Endothelial cell of umbilical vein (primary cell): ENCODE results near the gene TMEM138. TPM values are rescaled to one million over a fixed set of nuclear protein-coding genes. Genes with fewer than 3 reads are reported as not detected.

Experiments
- BruUV-seq: library from RNA; stranded (reverse); fragments of 400-500 nt; replicated peaks from 2 replicates; lab custom pipeline; 2021; lab: Mats Ljungman, UMichigan
- CTCF ChIA-PET: fragments of 300-600, 350-600 bp; sonication (Branson Sonifier 250); formaldehyde crosslinking; loops from one replicate; lab custom pipeline; 2021; ENCODE audit warnings: antibody characterized with exemption, inconsistent platforms; lab: Charles Lee
- POLR2A ChIA-PET: fragments of 300-600, 350-600 bp; sonication (Branson Sonifier 250); formaldehyde crosslinking; loops from one replicate; lab custom pipeline; 2021; ENCODE audit warnings: antibody characterized with exemption, inconsistent platforms; lab: Charles Lee
- DNase-seq: peaks from one replicate; pipeline ENCODE4 v3.0.0-alpha.2; 2011; ENCODE audit warnings: low read depth, low spot score
- FAIRE-seq: peaks from 2 replicates; lab custom pipeline; 2011; peaks lifted over from hg19 to GRCh38; lab: Jason Lieb, UNC
- H2AFZ ChIP-seq: 2 replicates; pipeline ENCODE4 v1.6.0; 2012; ENCODE audit warnings: low read depth, low read length, control low read depth, inconsistent platforms
- H3K27ac ChIP-seq: 2 replicates; pipeline ENCODE4 v1.5.1; 2011; ENCODE audit warnings: low read depth, mild to moderate bottlenecking, control low read depth, low read length, moderate library complexity; ENCODE audit not compliant: insufficient read depth
- H3K27me3 ChIP-seq, 2 experiments: 2 replicates each; pipeline versions ENCODE4 v1.6.0 to v1.6.1; 2011; ENCODE audit warnings: low read length in 2 of 2, mixed read lengths in 1 of 2; ENCODE audit not compliant: control insufficient read depth in 2 of 2, insufficient read depth in 2 of 2
- H3K36me3 ChIP-seq, 2 experiments: 2 replicates in 1 of 2; 3 replicates in 1 of 2; pipeline ENCODE4 v1.5.1; 2011; ENCODE audit warnings: low read length in 2 of 2, mild to moderate bottlenecking in 1 of 2, moderate library complexity in 1 of 2; ENCODE audit not compliant: control insufficient read depth in 2 of 2, insufficient read depth in 2 of 2; ENCODE audit errors: extremely low read depth in 1 of 2
- H3K4me1 ChIP-seq: 3 replicates; pipeline ENCODE4 v1.5.1; 2011; ENCODE audit warnings: mild to moderate bottlenecking, low read length; ENCODE audit not compliant: control insufficient read depth, insufficient read depth; ENCODE audit errors: extremely low read depth
- H3K4me2 ChIP-seq: 2 replicates; pipeline ENCODE4 v1.6.1; 2011; ENCODE audit warnings: low read length, control low read depth, mixed read lengths; ENCODE audit not compliant: insufficient read depth
- H3K4me3 ChIP-seq, 3 experiments: fragments of 200-600 bp in 1 of 3; sonication (generic), shearing (Covaris generic) in 1 of 3; replicated peaks in 1 of 3; 2 replicates each; pipeline ENCODE4 v1.5.1; 2011 to 2016; ENCODE audit warnings: control low read depth in 3 of 3, low read length in 3 of 3, mild to moderate bottlenecking in 2 of 3, inconsistent platforms in 1 of 3, low read depth in 1 of 3, moderate library complexity in 1 of 3; ENCODE audit not compliant: insufficient read depth in 1 of 3
- H3K79me2 ChIP-seq: 2 replicates; pipeline ENCODE4 v1.6.0; 2012; ENCODE audit warnings: low read length, inconsistent platforms; ENCODE audit not compliant: control insufficient read depth, insufficient read depth
- H3K9ac ChIP-seq: replicated peaks from 2 replicates; pipeline ENCODE3; 2011; ENCODE audit warnings: low read length, control low read depth; ENCODE audit not compliant: insufficient read depth; ENCODE audit errors: extremely low read depth
- H3K9me1 ChIP-seq: replicated peaks from 3 replicates; pipeline ENCODE4 v1.6.0; 2011; ENCODE audit warnings: mild to moderate bottlenecking, low read length; ENCODE audit not compliant: control insufficient read depth, insufficient read depth; ENCODE audit errors: extremely low read depth
- H3K9me3 ChIP-seq: replicated peaks from 2 replicates; pipeline ENCODE4 v1.5.1; 2012; ENCODE audit warnings: low read length, inconsistent platforms; ENCODE audit not compliant: control insufficient read depth, insufficient read depth
- H4K20me1 ChIP-seq: replicated peaks from 2 replicates; pipeline ENCODE3; 2011; ENCODE audit warnings: mild to moderate bottlenecking, low read length; ENCODE audit not compliant: control insufficient read depth, insufficient read depth; ENCODE audit errors: extremely low read depth
- EZH2 ChIP-seq: IDR thresholded peaks from 2 replicates; pipeline ENCODE4 v1.6.1; 2012; ENCODE audit warnings: borderline replicate concordance, low read depth, mild to moderate bottlenecking, moderate library complexity, low read length, inconsistent platforms; ENCODE audit not compliant: severe bottlenecking
- FOS ChIP-seq: IDR thresholded peaks from 2 replicates; pipeline ENCODE4 v1.6.1; 2011; ENCODE audit warnings: mild to moderate bottlenecking, low read length, moderate library complexity, borderline replicate concordance; ENCODE audit not compliant: insufficient read depth
- GATA2 ChIP-seq: IDR thresholded peaks from 2 replicates; pipeline ENCODE4 v1.7.0; 2011; ENCODE audit warnings: low read depth, mild to moderate bottlenecking, moderate library complexity, mixed read lengths, low read length; ENCODE audit not compliant: insufficient read length, insufficient read depth
- MYC ChIP-seq: IDR thresholded peaks from one replicate; pipeline ENCODE4 v1.6.1; 2011; ENCODE audit warnings: mild to moderate bottlenecking, low read depth, low read length
- POLR2A ChIP-seq: IDR thresholded peaks from 2 replicates; pipeline ENCODE4 v1.6.1; 2012; ENCODE audit warnings: low read depth, mild to moderate bottlenecking, control low read depth, low read length
- POLR2AphosphoS5 ChIP-seq: IDR thresholded peaks from 2 replicates; pipeline ENCODE4 v1.6.1; 2012; ENCODE audit warnings: low read depth, mild to moderate bottlenecking, control low read depth, low read length, moderate library complexity; ENCODE audit not compliant: insufficient read depth
- dilution Hi-C: fragments of 300-500 bp; cut with MboI; formaldehyde crosslinking; loops from one replicate; pipeline ENCODE4 v1.15.0; 2019; ENCODE audit warnings: low sequenced_read_pairs; ENCODE audit not compliant: extremely low pct_ligation_motif_present
- intact Hi-C: fragments of 100-400 bp; cut with micrococcal nuclease; formaldehyde crosslinking; loops from one replicate; pipeline ENCODE4 v1.10.0; 2022
- polyA plus RNA-seq, 4 experiments: library from polyadenylated mRNA; depleted of rRNA in 3 of 4; stranded (reverse) in 3 of 4; unstranded in 1 of 4; fragments of >200 nt; gene quantifications; 2 replicates each; pipeline versions ENCODE4 v1.2.1 to v1.2.3, GENCODE V29; 2011 to 2012; ENCODE audit warnings: missing spikeins in 1 of 4
- total RNA-seq: library from RNA; stranded (reverse); gene quantifications from 2 replicates; pipeline ENCODE4 v1.2.3, GENCODE V29; 2021
- TF ChIP-seq, protein P1 (sequence below), 2 donors: IDR thresholded peaks; 1 replicate in 1 of 2; 2 replicates in 1 of 2; pipeline ENCODE4 v1.5.1; 2011; ENCODE audit warnings: low read length in 2 of 2, mild to moderate bottlenecking in 2 of 2, moderate library complexity in 2 of 2, control low read depth in 1 of 2, inconsistent platforms in 1 of 2, low read depth in 1 of 2; ENCODE audit not compliant: insufficient read depth in 1 of 2; ENCODE audit errors: extremely low read depth in 1 of 2
- TF ChIP-seq, protein P2 (sequence below): IDR thresholded peaks from 2 replicates; pipeline ENCODE4 v1.6.1; 2011; ENCODE audit not compliant: insufficient read depth, insufficient read length

TMEM138 gene
- total and polyA plus RNA-seq, 2 donors (not counting 3 experiments of a cell fraction or from before 2014, with no cell fraction given), result 37.9 to 60.0 TPM

DNA sequence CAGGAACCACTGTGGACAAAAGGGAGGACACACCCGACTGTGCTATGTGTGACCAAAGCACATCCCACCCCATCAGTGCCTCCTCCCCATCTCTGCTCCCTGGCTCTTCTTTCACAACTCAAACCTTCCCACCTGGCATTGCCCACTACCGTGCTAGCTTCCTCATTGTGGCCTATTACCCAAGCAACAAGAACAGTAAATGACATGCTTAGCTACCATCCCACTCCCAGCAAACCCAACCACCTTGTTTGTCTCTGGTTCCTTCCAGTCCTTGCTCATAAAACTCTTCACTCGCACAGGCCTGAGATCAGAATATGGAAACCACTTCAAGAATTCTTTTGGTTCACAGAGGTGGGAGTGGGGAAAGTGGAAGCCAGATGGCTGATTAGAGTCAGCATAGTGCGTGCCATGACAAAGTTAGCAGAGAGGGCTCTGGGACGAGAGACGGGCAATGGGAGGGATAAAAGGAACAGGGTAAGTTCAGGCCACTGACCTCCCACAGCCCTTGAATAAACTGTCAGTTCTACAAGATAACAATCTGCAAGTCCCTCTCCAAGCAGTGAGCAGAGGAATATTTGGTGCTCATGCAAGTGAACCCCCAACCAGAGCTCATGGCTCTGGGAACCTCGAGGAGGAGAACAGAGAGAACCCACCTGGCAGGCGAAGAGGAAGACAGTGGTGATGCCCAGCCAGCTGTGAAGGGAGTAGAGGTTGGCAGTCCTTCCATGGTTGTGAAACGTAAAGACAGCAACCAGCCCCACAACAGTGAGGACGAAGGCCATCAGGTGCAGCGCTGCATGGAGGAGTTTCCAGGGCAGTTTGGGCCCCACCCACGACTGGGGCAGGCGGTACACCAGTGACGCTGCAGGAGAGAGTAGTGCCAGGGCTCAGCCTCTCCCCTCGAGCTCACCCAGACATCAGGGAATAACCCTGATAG lies 8.8 kb upstream of the TMEM138 start:
- ChIA-PET CTCF (interaction anchor here (1.1 to 2.7 kb wide), 4 partner anchors 17 to 99 kb away, joined by 3 to 9 read pairs (median 4); partner anchors contain the start of gene TMEM216), POLR2A (no interaction called here)
- peaks cover 0 to 20% of the 10 kb centered on the region in 2 experiments for H3K36me3 ChIP-seq
- H3K4me2 ChIP-seq, result no peak overlapping the region
- no peaks in the 10 kb centered on the region for H3K9me1 ChIP-seq
- H3K27me3 ChIP-seq, result no peaks in the 10 kb centered on the region
- H3K27ac ChIP-seq, result no peak overlapping the region
- intact Hi-C loops (no loop called here), dilution Hi-C loops (no loop called here)
- H3K4me3 ChIP-seq, result no peak overlapping the region
- H3K9me3 ChIP-seq, result no peaks in the 10 kb centered on the region
- FAIRE-seq (no peak), DNase-seq (no peak)
- no peak overlapping the region for H2AFZ ChIP-seq
- H3K9ac ChIP-seq, result no peak overlapping the region
- peaks cover 4% of the 10 kb centered on the region for H3K4me1 ChIP-seq
- no peaks in the 10 kb centered on the region for H3K79me2 ChIP-seq
- BruUV-seq, result no TSS peak
- TF ChIP-seq MYC, result no peak
- no peak for TF ChIP-seq EZH2
- no peak for TF ChIP-seq GATA2
- no peak for TF ChIP-seq POLR2A
- no peaks in the 10 kb centered on the region for H4K20me1 ChIP-seq

DNA sequence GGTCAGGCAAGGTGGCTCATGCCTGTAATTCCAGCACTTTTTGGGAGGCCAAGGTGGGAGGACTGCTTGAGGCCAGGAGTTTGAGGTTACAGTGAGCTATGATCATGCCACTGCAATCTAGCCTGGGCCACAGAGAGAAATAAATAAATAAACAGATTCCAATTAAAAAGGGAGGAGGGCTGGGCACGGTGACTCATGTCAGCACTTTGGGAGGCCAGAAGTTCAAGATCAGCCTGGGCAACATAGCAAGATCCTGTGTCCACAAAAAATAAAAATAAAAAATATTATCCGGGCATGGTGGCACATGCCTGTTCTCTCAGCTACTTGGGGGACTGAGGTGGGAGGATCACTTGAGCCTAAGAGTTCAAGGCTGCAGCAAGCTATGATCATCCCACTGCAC lies 8.0 kb upstream of the TMEM138 start:
- FAIRE-seq (peak; percentile 66), DNase-seq (no peak)
- Histone ChIP-seq H3K9ac (no peak overlapping the region), H3K79me2 (no peaks in the 10 kb centered on the region), H3K4me2 (no peak overlapping the region), H3K27ac (no peak overlapping the region), H3K36me3 (peaks cover 0 to 16% of the 10 kb centered on the region in 2 experiments), H3K4me1 (peaks cover under 1% of the 10 kb centered on the region), H3K9me3 (no peaks in the 10 kb centered on the region), H3K27me3 (no peaks in the 10 kb centered on the region), H3K9me1 (no peaks in the 10 kb centered on the region), H4K20me1 (no peaks in the 10 kb centered on the region), H3K4me3 (no peak overlapping the region), H2AFZ (no peak overlapping the region)
- TF ChIP-seq, protein P1, sequence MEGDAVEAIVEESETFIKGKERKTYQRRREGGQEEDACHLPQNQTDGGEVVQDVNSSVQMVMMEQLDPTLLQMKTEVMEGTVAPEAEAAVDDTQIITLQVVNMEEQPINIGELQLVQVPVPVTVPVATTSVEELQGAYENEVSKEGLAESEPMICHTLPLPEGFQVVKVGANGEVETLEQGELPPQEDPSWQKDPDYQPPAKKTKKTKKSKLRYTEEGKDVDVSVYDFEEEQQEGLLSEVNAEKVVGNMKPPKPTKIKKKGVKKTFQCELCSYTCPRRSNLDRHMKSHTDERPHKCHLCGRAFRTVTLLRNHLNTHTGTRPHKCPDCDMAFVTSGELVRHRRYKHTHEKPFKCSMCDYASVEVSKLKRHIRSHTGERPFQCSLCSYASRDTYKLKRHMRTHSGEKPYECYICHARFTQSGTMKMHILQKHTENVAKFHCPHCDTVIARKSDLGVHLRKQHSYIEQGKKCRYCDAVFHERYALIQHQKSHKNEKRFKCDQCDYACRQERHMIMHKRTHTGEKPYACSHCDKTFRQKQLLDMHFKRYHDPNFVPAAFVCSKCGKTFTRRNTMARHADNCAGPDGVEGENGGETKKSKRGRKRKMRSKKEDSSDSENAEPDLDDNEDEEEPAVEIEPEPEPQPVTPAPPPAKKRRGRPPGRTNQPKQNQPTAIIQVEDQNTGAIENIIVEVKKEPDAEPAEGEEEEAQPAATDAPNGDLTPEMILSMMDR (IDR thresholded peaks at IDR 0.05; ENCODE audit: extremely low read depth in 1 of 2, insufficient read depth in 1 of 2, low read depth in 1 of 2, low read length in 2 of 2), result no peak
- TF ChIP-seq POLR2A (no peak), POLR2AphosphoS5 (no peak), GATA2 (no peak), MYC (no peak), FOS (no peak)
- TF ChIP-seq, protein P2, sequence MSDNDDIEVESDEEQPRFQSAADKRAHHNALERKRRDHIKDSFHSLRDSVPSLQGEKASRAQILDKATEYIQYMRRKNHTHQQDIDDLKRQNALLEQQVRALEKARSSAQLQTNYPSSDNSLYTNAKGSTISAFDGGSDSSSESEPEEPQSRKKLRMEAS, result no peak
- intact Hi-C loops (no loop called here), dilution Hi-C loops (no loop called here)
- no TSS peak for BruUV-seq
- ChIA-PET POLR2A (no interaction called here), CTCF (interaction anchor here (1.1 to 2.7 kb wide), 6 partner anchors 9 to 100 kb away, joined by 3 to 9 read pairs (median 4); partner anchors contain the start of gene TMEM216)
